ENCODE results near the gene NUP54. TPM values are rescaled to one million over a fixed set of nuclear protein-coding genes. Genes with fewer than 3 reads are reported as not detected.

The NUP54 gene, protein sequence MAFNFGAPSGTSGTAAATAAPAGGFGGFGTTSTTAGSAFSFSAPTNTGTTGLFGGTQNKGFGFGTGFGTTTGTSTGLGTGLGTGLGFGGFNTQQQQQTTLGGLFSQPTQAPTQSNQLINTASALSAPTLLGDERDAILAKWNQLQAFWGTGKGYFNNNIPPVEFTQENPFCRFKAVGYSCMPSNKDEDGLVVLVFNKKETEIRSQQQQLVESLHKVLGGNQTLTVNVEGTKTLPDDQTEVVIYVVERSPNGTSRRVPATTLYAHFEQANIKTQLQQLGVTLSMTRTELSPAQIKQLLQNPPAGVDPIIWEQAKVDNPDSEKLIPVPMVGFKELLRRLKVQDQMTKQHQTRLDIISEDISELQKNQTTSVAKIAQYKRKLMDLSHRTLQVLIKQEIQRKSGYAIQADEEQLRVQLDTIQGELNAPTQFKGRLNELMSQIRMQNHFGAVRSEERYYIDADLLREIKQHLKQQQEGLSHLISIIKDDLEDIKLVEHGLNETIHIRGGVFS
- 10 to 100 TPM; 13.3 to 18.9 (median 14.4) TPM for total RNA-seq
- long read RNA-seq, partial matches to known transcripts, result 0 of 2 reads
- long read RNA-seq, other reads (novel, unspliced or antisense), result 1 of 2 reads

DNA sequence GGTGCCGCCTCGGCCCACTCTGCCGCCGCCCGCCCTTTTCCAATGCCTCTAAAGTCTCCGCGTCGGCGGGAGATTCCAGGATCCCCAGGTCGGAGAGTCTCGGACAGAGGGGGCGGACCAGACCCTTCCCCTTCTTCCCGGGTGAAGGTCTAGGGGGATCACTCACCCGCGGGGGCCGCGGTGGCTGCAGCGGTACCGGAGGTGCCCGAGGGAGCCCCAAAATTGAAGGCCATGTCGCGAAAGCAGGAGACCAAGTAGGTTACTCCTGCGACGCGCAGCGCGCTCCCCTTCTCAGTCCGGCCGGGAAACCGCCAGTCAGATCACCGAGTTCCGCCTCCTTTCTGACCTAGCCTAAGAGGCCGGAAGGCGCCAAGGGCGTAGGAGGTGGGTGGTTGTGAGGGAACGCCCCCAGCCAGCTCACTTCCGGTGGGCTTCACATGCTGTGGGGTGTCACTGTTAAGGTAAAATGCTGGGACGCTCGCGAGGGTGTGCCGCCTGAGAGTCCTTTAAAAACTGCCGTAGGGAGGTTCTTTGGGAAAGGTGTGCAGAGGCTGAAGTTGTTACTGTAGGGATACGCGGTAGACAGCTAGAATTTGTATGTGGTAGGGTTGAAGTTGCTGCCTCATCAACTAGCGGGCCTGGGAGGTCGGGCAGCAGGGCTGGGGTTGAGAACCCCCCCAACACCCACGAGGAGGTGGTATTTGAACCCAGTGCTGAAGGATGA lies at the start of gene NUP54:
TSS of gene NUP54 (minus strand) at position 256 of the 724 bp plus-strand sequence. CDS start at position 233, 23 bp downstream.
- intact Hi-C loops (cut with DNase I), result no loop called here
- Histone ChIP-seq H3K27ac (peak within 1 kb of the TSS; percentile 82 to 88 (median 88)), H3K9me3 (no peaks in the 10 kb centered on the region), H3K36me3 (peaks cover 0 to 9% (median 3%) of the 10 kb centered on the region in 4 donors), H3K27me3 (no peaks in the 10 kb centered on the region), H3K4me3 (peak within 1 kb of the TSS; percentile 89 to 94 (median 90)), H3K4me1 (peaks cover 0 to 27% (median 5%) of the 10 kb centered on the region in 4 donors)
- TF ChIP-seq POLR2A (IDR thresholded peaks at IDR 0.05), result peak; percentile 87
- TF ChIP-seq, protein P1, sequence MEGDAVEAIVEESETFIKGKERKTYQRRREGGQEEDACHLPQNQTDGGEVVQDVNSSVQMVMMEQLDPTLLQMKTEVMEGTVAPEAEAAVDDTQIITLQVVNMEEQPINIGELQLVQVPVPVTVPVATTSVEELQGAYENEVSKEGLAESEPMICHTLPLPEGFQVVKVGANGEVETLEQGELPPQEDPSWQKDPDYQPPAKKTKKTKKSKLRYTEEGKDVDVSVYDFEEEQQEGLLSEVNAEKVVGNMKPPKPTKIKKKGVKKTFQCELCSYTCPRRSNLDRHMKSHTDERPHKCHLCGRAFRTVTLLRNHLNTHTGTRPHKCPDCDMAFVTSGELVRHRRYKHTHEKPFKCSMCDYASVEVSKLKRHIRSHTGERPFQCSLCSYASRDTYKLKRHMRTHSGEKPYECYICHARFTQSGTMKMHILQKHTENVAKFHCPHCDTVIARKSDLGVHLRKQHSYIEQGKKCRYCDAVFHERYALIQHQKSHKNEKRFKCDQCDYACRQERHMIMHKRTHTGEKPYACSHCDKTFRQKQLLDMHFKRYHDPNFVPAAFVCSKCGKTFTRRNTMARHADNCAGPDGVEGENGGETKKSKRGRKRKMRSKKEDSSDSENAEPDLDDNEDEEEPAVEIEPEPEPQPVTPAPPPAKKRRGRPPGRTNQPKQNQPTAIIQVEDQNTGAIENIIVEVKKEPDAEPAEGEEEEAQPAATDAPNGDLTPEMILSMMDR (IDR thresholded peaks at IDR 0.05), result no peak
- DNase-seq (peak; percentile 93 to 94 (median 93)), ATAC-seq (peak; percentile 98 to 99 (median 99))
- WGBS (ENCODE audit: insufficient coverage, low coverage, low lambda C conversion rate, missing lambda C conversion rate), result 0% methylated on average over 14 of the region's 47 CpGs

DNA sequence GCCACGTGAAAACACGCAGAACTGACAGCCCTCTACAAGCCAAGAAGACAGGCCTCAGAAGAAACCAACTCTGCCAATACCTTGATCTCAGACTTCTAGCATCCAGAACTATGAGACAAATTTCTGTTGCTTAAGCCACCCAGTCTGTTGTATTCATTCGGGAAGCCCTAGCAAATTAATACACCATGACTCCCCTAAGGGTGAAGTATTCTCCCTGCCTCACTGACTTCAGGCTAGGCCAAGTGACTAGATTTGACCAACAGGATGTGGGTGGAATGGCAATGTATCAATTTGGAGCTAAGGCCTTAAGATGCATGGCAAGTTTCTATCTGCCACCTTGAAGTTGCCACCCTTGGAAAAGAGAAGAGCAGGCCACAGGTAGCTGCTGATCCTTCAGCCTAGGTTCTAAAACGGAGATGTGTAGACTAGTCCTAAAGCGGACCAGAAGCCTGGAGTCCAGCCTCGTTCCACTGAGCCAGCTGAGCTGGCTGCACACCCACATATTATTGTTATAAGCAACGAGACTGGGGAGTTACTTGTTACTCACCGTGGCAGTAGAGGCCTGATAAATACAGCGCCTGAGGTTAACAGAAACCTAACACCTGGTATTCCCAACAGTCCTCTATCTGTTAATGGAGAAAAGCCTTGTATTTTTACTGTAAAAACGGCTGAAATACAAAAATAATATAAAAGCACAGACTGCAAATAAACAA lies 49.0 kb upstream of the NUP54 start:
- DNase-seq (no peak), ATAC-seq (no peak)
- 49% methylated on average over 5 of the region's 10 CpGs for WGBS (ENCODE audit: insufficient coverage, low coverage, low lambda C conversion rate, missing lambda C conversion rate)
- no peaks in the 10 kb centered on the region for H3K9me3 ChIP-seq
- H3K36me3 ChIP-seq, result peaks cover 0 to 2% (median 0%) of the 10 kb centered on the region in 4 donors
- TF ChIP-seq POLR2A (IDR thresholded peaks at IDR 0.05), result no peak
- TF ChIP-seq, protein P1 (IDR thresholded peaks at IDR 0.05), result no peak
- H3K27ac ChIP-seq, result peak overlapping the region; percentile 81 to 89 (median 89)
- H3K4me3 ChIP-seq, result no peak overlapping the region
- intact Hi-C loops (cut with DNase I), result no loop called here
- peaks cover 6 to 91% (median 50%) of the 10 kb centered on the region in 4 donors for H3K4me1 ChIP-seq
- H3K27me3 ChIP-seq, result no peaks in the 10 kb centered on the region

DNA sequence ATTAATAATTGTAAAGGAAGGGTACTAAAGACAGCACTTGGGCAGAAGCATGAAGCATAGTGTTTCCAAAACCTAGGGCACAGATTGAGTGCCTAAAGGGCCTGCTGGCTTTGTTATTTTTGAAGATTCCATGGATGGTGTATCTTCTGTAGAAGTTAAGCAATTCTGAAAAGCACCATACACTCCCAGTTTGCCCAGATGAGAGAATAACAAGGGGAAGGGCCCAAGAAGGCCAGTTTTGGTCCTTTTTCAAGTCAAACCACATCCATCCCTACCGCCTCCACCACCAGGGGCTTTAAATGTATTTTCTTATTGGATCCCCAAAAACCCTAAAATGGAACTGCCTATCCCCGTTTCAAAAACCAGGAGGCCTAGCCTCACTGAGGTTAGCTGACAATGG lies 48.2 kb upstream of the NUP54 start:
- Histone ChIP-seq H3K27me3 (no peaks in the 10 kb centered on the region), H3K27ac (peak overlapping the region; percentile 78 to 89 (median 89)), H3K9me3 (no peaks in the 10 kb centered on the region), H3K4me3 (no peak overlapping the region), H3K4me1 (peaks cover 6 to 87% (median 46%) of the 10 kb centered on the region in 4 donors), H3K36me3 (peaks cover 0 to 7% (median 0%) of the 10 kb centered on the region in 4 donors)
- intact Hi-C loops (cut with DNase I), result no loop called here
- no peak for DNase-seq
- no peak for ATAC-seq
- TF ChIP-seq, protein P1 (IDR thresholded peaks at IDR 0.05), result no peak
- TF ChIP-seq POLR2A (IDR thresholded peaks at IDR 0.05), result no peak
- WGBS (ENCODE audit: insufficient coverage, low coverage, low lambda C conversion rate, missing lambda C conversion rate), result 83% methylated on average over 2 of the region's 2 CpGs

DNA sequence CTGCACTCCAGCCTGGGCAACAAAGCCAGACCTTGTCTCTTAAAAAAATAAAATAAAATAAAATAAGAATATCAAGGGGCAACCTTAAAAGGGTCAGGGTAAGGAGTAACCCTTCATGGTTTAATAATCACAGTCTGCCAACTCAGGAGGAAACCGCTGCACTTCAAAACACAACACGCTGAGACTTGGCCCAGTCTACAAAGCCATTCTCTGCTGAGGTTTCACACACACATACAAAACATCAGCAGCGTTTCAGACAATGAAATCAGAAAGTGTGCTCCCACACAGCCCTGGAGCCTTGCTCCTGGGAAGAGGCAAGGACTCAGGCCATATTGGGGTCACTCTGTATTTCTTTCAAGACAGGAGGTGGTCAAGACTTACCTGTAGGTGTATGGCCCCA lies 47.1 kb upstream of the NUP54 start:
- no peak for DNase-seq
- H3K4me3 ChIP-seq, result peak overlapping the region; percentile 1 to 58 (median 40)
- H3K27ac ChIP-seq, result peak overlapping the region; percentile 78 to 89 (median 89)
- 32% methylated on average over 2 of the region's 3 CpGs for WGBS (ENCODE audit: insufficient coverage, low coverage, low lambda C conversion rate, missing lambda C conversion rate)
- H3K4me1 ChIP-seq, result peaks cover 4 to 78% (median 41%) of the 10 kb centered on the region in 4 donors
- ATAC-seq, result peak; percentile 8 to 41 (median 21)
- H3K27me3 ChIP-seq, result no peaks in the 10 kb centered on the region
- TF ChIP-seq, protein P1 (IDR thresholded peaks at IDR 0.05), result no peak
- no peak for TF ChIP-seq POLR2A (IDR thresholded peaks at IDR 0.05)
- H3K36me3 ChIP-seq, result peaks cover 0 to 7% (median 0%) of the 10 kb centered on the region in 4 donors
- intact Hi-C loops (cut with DNase I), result no loop called here
- H3K9me3 ChIP-seq, result no peaks in the 10 kb centered on the region
